Activated naive CD4-positive, alpha-beta T cell treated with anti-CD3 and anti-CD28 coated beads, Interleukin-2, amount 10 ng/mL, durations not matched to agents 7 days and 5 days (primary cell): Measurements from ENCODE around the gene USH2A.
"Not testable (repeated sequence)": the region's sequence is repeated elsewhere in the genome, so short reads cannot be mapped to it uniquely, and the experiment has no call there.

Source experiments
- CTCF ChIA-PET: fragments of 350-600 bp; sonication (Branson Sonifier 250); formaldehyde crosslinking; loops from one replicate; lab custom pipeline; 2021; ENCODE audit warnings: antibody characterized with exemption; lab: Charles Lee
- DNase-seq: peaks from one replicate; pipeline ENCODE4 v3.0.0-alpha.2; 2020
- H3K27ac Mint-ChIP-seq: one replicate; pipeline ENCODE4 v1.8.0; 2021; ENCODE audit warnings: mild to moderate bottlenecking, moderate library complexity, mixed read lengths
- H3K27me3 Mint-ChIP-seq: one replicate; pipeline ENCODE4 v1.8.0; 2021; ENCODE audit warnings: mild to moderate bottlenecking, mixed read lengths
- H3K36me3 Mint-ChIP-seq: one replicate; pipeline ENCODE4 v1.8.0; 2021; ENCODE audit warnings: mixed read lengths
- H3K4me1 Mint-ChIP-seq: one replicate; pipeline ENCODE4 v1.8.0; 2021; ENCODE audit warnings: mixed read lengths
- H3K4me3 Mint-ChIP-seq: one replicate; pipeline ENCODE4 v1.8.0; 2021; ENCODE audit warnings: mild to moderate bottlenecking, moderate library complexity, mixed read lengths
- H3K9me3 Mint-ChIP-seq: one replicate; pipeline ENCODE4 v1.8.0; 2021; ENCODE audit warnings: mixed read lengths

Gene USH2A

DNA sequence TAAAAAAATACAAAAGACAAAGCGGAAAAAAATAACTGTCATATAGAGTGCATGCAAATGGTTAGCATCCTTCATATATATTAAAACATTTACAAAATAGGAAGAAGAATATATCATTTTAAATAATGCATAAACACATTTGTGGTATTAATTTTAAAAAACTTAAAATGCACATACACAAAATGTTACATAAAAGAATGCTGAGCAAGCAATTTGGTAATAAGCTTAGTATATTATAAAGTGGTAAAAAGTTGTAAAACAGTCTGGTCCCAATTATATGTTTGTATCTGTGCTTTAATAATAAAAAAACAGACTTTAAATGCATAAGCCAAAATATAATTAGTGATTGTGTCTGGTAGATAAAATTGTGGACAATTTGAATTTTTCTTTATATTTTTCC is 394.6 kb downstream of the USH2A start:
- no peak for DNase-seq
- H3K36me3 Mint-ChIP-seq = no peaks in the 10 kb centered on the region
- CTCF ChIA-PET = no interaction called here
- H3K9me3 Mint-ChIP-seq = no peaks in the 10 kb centered on the region
- no peaks in the 10 kb centered on the region for H3K4me1 Mint-ChIP-seq
- no peaks in the 10 kb centered on the region for H3K27me3 Mint-ChIP-seq
- H3K4me3 Mint-ChIP-seq = no peak overlapping the region
- H3K27ac Mint-ChIP-seq = no peak overlapping the region

DNA sequence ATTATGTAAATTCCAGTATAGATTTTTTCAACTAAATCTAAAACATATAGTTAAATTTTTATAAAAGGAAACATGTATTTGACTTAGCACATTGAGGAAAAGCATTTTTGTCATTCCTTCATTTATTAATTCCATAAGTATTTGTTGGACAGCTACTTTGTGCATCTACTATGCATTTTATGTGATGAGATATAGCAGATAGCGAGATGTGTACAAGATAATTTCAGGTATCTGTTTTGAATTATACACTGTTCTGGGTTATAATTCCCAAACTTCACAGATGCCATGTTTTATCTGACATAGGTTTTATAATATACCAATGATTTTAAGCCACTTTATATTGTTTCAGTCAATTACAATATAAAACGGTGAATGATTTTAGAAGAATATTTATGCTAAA is 398.7 kb downstream of the USH2A start:
- Mint-ChIP-seq H3K4me3 (no peak overlapping the region), H3K36me3 (no peaks in the 10 kb centered on the region), H3K27ac (no peak overlapping the region), H3K27me3 (no peaks in the 10 kb centered on the region), H3K9me3 (peaks cover 5% of the 10 kb centered on the region), H3K4me1 (no peaks in the 10 kb centered on the region)
- CTCF ChIA-PET = no interaction called here
- no peak for DNase-seq

DNA sequence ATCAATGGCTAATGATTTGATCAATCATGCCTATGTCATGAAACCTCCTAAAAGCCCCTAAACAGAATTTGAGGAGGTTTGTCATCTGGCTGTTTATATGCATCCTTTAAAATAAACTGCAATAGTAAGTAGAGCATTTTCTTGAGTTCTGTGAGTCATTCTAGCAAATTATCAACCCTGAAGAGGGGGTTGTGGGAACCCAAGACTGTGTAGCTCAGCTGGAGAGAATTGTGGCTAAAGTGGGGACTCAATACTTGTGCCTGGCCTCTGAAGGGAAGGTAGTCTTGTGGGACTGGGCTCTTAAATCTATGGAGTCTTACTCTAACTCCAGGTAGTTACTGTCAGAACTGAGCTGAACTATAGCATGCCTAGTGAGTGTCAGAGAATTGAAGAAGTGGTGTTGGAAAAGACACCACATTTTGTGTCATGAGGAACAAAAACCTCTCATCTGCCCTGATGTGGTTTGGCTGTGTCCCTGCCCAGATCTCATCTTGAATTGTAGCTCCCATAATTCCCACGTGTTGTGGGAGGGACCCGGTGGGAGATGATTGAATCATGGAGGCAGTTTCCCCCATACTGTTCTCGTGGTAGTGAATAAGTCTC is 402.4 kb downstream of the USH2A start:
- Mint-ChIP-seq H3K4me1 (no peaks in the 10 kb centered on the region), H3K27me3 (no peaks in the 10 kb centered on the region), H3K9me3 (peaks cover 10% of the 10 kb centered on the region), H3K36me3 (no peaks in the 10 kb centered on the region), H3K27ac (no peak overlapping the region), H3K4me3 (no peak overlapping the region)
- DNase-seq = no peak
- CTCF ChIA-PET = no interaction called here

DNA sequence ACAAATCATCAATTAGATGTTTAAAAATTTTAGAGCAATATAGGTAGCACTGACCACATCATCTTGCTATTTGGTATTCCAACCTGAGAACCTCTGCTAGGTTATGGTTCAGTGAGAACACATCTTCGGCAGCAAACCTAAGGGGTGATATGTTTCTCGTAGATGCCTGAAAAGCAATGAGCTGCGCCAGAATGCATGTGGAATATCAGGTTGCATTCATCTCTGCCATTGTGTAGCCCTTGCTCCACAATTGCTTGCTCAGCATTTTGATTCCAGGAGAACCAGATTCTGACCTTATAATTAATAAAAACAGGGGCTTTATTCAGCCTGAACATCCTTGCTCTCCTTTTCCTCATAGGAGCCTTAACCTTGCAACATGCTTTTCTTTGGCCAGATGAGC is 408.1 kb downstream of the USH2A start:
- H3K27ac Mint-ChIP-seq = no peak overlapping the region
- H3K36me3 Mint-ChIP-seq = no peaks in the 10 kb centered on the region
- CTCF ChIA-PET = no interaction called here
- H3K4me1 Mint-ChIP-seq = no peaks in the 10 kb centered on the region
- no peak for DNase-seq
- H3K27me3 Mint-ChIP-seq = no peaks in the 10 kb centered on the region
- peaks cover 12% of the 10 kb centered on the region for H3K9me3 Mint-ChIP-seq
- H3K4me3 Mint-ChIP-seq = no peak overlapping the region

DNA sequence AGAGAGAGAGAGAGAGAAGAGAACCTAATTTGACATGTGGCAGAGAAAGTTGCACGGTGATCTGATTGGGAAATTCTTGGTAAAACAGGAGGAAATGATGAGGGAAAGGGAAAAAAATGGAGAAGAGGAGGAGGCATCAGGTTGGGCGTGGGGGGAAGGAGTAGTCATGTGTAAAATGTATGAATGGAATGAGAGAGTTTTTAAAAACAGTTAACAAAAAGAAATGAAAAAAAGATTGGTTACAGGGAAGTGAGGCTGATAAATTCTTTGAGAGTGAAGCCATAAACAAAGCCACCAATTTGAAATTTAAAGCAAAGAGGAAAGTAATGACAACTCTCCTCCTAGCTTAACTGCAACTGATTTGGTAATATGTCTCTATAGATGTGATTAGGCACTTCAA is 409.2 kb downstream of the USH2A start:
- Mint-ChIP-seq H3K4me1 (no peaks in the 10 kb centered on the region), H3K27me3 (no peaks in the 10 kb centered on the region), H3K36me3 (no peaks in the 10 kb centered on the region), H3K9me3 (peaks cover 17% of the 10 kb centered on the region), H3K4me3 (no peak overlapping the region), H3K27ac (no peak overlapping the region)
- CTCF ChIA-PET = no interaction called here
- no peak for DNase-seq

DNA sequence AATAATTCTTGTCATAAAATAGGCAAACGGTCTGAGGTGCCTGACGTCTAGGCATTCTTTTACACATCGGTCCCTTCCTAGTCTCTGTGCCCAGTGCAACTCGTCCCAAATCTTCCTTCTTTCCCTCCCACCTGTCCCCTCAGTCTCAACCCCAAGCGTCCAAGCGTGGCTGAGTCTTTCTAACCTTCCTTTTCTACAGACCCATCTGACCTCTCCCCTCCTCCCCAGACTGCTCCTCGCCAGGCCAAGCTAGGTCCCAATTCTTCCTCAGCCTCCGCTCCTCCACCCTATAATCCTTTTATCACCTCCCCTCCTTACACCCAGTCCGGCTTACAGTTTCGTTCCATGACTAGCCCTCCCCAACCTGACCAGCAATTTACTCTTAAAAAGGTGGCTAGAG is 413.8 kb downstream of the USH2A start:
- H3K4me3 Mint-ChIP-seq, CTCF ChIA-PET, H3K27me3 Mint-ChIP-seq, H3K4me1 Mint-ChIP-seq, H3K27ac Mint-ChIP-seq, H3K36me3 Mint-ChIP-seq, DNase-seq: not testable (repeated sequence)
- peaks cover 15% of the 10 kb centered on the region for H3K9me3 Mint-ChIP-seq

DNA sequence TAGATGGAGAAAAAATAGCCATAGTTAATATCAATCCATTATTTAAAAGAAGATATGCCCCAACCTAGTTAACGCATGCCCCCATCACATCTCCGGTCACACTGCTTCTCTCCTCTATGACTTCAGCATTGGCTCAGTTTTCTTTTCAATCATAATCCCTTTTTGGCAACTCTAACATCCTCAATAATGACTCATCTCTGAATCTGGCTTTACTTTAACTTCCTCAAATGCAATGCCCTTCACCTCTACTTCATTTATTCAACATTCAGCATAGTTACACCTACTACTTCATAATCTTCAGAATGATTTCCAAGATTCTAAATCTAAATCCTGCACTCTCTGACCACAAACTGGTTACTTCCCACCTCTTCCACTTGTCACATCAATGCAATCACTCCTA is 417.3 kb downstream of the USH2A start:
- H3K36me3 Mint-ChIP-seq = no peaks in the 10 kb centered on the region
- CTCF ChIA-PET = no interaction called here
- H3K4me3 Mint-ChIP-seq = no peak overlapping the region
- no peaks in the 10 kb centered on the region for H3K4me1 Mint-ChIP-seq
- H3K9me3 Mint-ChIP-seq = peaks cover 9% of the 10 kb centered on the region
- no peak overlapping the region for H3K27ac Mint-ChIP-seq
- H3K27me3 Mint-ChIP-seq = no peaks in the 10 kb centered on the region
- no peak for DNase-seq

DNA sequence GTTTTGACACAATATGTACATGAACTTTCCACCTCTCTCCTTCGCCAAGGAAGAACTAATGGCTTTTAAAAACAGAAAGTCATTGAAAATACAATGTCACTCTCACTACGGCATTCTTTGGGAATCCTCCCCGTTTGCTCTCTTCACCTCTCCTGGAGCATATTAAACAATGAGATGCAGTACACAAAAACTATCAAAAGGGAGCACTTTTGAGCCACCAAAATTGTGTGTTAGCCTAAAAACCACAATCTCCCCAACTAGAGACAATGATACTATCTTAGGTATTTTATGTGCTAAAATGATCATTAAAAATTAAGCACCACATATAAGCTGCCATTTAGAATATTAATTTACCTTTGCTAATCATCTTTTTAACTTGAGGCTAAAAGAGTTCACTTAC is 430.6 kb downstream of the USH2A start:
- H3K27me3 Mint-ChIP-seq = no peaks in the 10 kb centered on the region
- CTCF ChIA-PET = no interaction called here
- H3K9me3 Mint-ChIP-seq = no peaks in the 10 kb centered on the region
- H3K4me1 Mint-ChIP-seq = no peaks in the 10 kb centered on the region
- no peaks in the 10 kb centered on the region for H3K36me3 Mint-ChIP-seq
- H3K27ac Mint-ChIP-seq = no peak overlapping the region
- no peak overlapping the region for H3K4me3 Mint-ChIP-seq
- no peak for DNase-seq

DNA sequence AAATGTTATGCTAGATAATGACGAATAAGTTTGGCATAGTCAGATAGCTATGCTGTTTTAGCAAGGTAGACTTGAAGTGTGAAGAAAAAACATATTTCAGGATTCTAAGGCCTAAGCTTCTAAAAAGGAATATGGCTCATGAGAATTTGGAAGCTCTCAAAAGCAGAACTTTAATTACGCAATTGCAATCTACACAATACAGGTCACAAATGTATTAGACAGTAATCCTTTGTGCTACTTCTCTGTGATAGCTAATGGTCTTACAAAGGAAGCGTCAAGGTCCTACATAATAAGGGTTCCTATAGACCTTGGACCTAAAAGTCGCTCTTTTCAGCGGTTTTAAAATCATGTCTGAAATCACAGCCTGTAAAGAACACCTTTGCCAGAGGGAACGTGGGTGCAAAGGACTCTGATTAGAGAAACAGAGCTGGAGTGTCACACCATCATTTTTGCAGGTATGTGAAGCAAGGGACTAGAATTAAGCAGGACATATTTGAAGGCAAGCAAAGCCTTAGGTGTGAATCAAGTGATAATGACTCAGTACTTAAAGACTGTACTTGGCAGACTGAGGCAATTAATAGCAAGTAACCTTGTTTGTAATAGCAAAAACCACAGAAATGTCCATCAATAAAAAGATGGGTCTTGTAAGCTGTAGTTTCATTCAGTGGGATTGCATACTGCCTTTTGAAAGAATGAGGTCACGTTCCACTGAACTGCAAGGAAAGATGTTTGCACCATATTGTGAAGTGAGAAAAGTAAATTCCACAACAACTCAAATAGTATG is 436.0 kb downstream of the USH2A start:
- H3K36me3 Mint-ChIP-seq = no peaks in the 10 kb centered on the region
- H3K4me1 Mint-ChIP-seq = no peaks in the 10 kb centered on the region
- CTCF ChIA-PET = no interaction called here
- no peak overlapping the region for H3K27ac Mint-ChIP-seq
- no peaks in the 10 kb centered on the region for H3K27me3 Mint-ChIP-seq
- no peak for DNase-seq
- peaks cover under 1% of the 10 kb centered on the region for H3K9me3 Mint-ChIP-seq
- H3K4me3 Mint-ChIP-seq = no peak overlapping the region

DNA sequence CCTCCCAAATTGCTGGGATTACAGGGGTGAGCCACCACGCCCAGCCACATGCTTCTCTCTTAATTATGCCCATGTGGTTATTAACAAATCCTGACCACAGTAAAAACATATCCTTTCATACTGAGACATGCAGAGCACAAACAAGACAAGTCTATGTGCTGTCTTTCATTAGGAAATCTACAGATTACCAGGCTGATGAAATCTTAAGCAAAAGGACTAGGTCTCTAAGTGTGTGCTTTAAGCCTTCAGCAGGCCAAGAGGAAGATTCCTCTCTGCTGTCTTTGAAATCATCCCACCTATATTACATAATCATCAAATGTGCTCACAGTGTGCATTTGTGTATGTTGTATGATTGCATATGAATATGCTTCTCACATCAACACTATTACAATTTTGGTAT is 436.8 kb downstream of the USH2A start:
- no peak overlapping the region for H3K27ac Mint-ChIP-seq
- no peaks in the 10 kb centered on the region for H3K27me3 Mint-ChIP-seq
- H3K9me3 Mint-ChIP-seq = peaks cover 4% of the 10 kb centered on the region
- H3K4me1 Mint-ChIP-seq = no peaks in the 10 kb centered on the region
- no peaks in the 10 kb centered on the region for H3K36me3 Mint-ChIP-seq
- H3K4me3 Mint-ChIP-seq = no peak overlapping the region
- CTCF ChIA-PET = no interaction called here
- DNase-seq = no peak

DNA sequence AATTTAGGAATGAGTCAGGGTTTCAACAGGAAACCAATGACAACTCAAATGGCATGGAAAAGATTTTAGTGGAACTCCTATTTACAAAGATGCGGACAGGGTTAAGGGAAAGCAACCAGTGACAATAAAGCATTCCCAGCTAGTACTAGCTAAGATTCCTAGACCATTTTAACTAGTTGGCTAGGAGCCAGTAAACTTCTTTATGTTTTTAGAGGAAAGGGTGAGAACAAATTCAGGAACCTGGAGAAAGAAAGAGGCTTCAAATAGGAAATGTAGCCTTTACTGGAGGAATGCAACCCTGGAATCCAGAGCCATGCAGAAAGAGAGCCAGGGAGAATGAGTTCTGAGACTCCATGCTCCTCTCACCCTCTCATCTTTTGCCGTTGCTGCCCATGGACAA is 439.6 kb downstream of the USH2A start:
- H3K9me3 Mint-ChIP-seq = peaks cover 4% of the 10 kb centered on the region
- CTCF ChIA-PET = no interaction called here
- H3K36me3 Mint-ChIP-seq = no peaks in the 10 kb centered on the region
- no peaks in the 10 kb centered on the region for H3K4me1 Mint-ChIP-seq
- no peaks in the 10 kb centered on the region for H3K27me3 Mint-ChIP-seq
- DNase-seq = no peak
- H3K27ac Mint-ChIP-seq = no peak overlapping the region
- no peak overlapping the region for H3K4me3 Mint-ChIP-seq

DNA sequence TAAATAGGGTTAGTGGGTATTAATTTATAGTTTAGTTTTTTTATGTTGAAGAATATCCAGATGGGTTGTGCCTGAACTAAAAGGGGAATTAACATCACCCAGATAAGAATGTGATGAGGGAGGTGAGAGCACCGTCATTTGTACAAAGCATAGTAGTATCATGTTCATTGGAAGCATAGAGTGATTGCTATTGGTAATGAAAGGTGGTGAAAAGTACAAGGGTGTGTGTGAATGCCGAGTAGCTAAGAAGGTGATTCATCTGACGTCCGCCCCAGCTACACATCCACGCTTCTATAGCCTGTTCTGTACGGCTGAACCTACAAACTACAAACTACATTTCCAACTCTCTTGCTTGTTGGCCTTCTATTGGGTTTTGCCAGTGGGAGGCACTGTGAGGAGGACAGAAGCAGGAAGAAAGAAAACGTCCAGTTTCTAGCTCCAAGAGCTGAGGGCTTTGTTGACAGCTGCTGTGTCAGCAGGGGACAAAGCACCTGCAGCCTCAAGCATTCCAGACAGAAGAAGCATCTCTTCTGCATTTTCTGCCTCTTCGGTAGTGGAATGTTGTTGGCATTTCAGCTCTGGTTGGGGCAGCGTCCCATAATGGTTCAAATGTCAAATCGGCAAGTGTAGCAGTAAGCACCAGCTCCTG is 451.3 kb downstream of the USH2A start:
- H3K27ac Mint-ChIP-seq = no peak overlapping the region
- peaks cover 1% of the 10 kb centered on the region for H3K9me3 Mint-ChIP-seq
- DNase-seq = no peak
- H3K36me3 Mint-ChIP-seq = no peaks in the 10 kb centered on the region
- CTCF ChIA-PET = no interaction called here
- no peak overlapping the region for H3K4me3 Mint-ChIP-seq
- no peaks in the 10 kb centered on the region for H3K4me1 Mint-ChIP-seq
- H3K27me3 Mint-ChIP-seq = no peaks in the 10 kb centered on the region

DNA sequence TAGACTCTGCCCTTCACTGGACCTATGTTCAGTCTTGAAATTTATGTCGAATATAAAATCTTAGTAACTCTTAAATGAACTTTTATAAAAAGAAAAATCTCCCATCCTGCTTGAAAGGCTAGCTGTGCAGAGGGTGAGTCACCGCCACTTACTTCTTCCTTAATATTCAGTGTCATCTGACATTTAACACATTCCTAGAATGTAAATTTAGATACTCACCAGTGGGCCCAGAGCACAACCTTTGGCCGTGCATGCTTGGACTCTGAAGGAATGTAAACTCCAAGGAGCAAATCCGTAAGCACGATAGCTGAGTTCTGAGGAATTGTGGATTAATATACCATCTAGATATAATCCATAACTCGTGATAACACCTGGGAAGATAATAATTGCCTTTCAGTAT is 452.8 kb downstream of the USH2A start:
- H3K27ac Mint-ChIP-seq = no peak overlapping the region
- H3K27me3 Mint-ChIP-seq = no peaks in the 10 kb centered on the region
- H3K4me1 Mint-ChIP-seq = no peaks in the 10 kb centered on the region
- CTCF ChIA-PET = no interaction called here
- H3K9me3 Mint-ChIP-seq = no peaks in the 10 kb centered on the region
- DNase-seq = no peak
- H3K4me3 Mint-ChIP-seq = no peak overlapping the region
- H3K36me3 Mint-ChIP-seq = no peaks in the 10 kb centered on the region

DNA sequence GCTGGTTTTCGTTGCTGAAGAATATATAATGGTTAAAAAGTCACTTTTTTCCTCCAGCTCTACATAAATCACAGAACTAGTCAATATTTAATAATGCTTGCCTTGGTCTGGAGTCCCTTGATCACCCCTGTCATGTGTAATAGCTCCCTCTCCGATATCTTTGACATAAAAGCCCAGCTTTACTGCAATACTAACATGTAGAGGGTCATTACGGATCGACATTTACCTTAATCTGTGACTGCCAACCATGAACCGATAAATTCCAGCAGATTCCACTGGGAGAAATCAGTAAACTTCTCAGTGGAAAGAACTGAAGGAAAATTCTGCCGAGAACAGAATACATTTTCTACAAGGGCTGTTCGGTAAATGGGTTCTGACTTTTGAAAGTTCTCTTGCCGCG is 459.6 kb downstream of the USH2A start:
- DNase-seq = no peak
- Mint-ChIP-seq H3K27me3 (no peaks in the 10 kb centered on the region), H3K27ac (no peak overlapping the region), H3K4me3 (no peak overlapping the region), H3K36me3 (no peaks in the 10 kb centered on the region), H3K9me3 (no peaks in the 10 kb centered on the region), H3K4me1 (no peaks in the 10 kb centered on the region)
- CTCF ChIA-PET = no interaction called here

DNA sequence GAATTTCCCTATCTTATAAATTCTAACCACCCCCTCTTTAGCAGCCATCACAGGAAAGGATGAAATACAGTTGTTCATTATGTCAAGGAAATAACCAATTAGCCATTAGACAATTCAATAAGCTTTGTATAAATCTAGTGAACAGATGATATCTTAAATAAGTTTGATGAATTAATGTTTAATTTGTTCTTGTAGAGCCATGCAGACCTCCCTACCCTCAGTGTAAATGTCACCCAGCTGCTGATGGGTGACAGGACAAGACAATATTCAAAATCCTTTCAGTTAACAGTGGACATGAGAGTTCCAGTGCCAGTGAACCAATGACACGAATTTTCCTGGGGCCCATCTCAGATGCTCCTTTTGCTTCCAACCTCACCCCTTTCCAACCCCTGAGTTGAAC is 460.2 kb downstream of the USH2A start:
- Mint-ChIP-seq H3K27me3 (no peaks in the 10 kb centered on the region), H3K27ac (no peak overlapping the region), H3K4me1 (no peaks in the 10 kb centered on the region), H3K4me3 (no peak overlapping the region), H3K9me3 (no peaks in the 10 kb centered on the region), H3K36me3 (no peaks in the 10 kb centered on the region)
- DNase-seq = no peak
- CTCF ChIA-PET = no interaction called here
